ENCODE measurements around the gene SLC1A2. TPM values are rescaled to one million over a fixed set of nuclear protein-coding genes. Genes with fewer than 3 reads are reported as not detected.

SLC1A2 gene
- total and polyA plus RNA-seq, 2 experiments from 2014 or later, result 0.70 to 2.8 TPM

DNA sequence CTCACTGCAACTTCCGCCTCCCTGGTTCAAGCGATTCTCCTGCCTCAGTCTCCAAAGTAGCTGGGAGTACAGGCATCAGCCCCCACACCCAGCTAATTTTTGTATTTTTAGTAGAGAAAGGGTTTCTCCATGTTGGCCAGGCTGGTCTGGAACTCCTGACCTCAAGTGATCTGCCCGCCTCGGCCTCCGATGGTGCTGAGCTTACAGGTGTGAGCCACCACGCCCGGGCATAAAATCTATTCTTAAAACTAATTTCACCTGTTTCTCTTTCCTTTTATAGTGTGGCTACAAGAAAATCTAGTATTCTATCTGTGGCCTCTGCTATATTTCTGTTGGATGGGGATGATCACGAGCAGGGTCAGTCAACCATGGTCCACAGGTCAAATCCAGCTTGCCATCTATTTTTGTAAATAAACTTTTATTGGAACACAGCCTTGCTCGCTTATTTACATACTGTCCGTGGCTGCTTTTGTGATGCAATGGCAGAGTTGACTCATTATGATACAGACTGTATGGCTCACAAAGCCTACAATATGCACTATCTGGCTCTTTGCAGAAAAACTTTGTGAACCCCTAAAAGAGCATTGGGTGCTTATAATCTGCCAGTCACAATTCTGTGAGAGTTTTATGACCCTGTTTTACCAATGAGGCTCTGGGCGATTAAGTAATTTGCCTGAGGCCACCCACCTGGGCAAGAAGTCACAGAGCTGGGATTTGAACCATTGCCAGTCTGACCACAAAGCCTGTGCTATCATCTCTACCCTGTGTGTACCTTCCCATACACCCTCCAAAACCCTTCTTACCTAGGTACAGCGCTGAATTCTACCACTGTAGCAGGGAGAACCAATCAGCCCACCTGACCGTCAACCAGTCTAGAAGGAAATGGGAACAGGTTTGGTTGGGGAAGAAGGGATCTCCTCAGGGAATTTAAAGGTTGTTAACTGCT lies 28.3 kb downstream of the SLC1A2 start (continued):
- TF ChIP-seq, protein P1, sequence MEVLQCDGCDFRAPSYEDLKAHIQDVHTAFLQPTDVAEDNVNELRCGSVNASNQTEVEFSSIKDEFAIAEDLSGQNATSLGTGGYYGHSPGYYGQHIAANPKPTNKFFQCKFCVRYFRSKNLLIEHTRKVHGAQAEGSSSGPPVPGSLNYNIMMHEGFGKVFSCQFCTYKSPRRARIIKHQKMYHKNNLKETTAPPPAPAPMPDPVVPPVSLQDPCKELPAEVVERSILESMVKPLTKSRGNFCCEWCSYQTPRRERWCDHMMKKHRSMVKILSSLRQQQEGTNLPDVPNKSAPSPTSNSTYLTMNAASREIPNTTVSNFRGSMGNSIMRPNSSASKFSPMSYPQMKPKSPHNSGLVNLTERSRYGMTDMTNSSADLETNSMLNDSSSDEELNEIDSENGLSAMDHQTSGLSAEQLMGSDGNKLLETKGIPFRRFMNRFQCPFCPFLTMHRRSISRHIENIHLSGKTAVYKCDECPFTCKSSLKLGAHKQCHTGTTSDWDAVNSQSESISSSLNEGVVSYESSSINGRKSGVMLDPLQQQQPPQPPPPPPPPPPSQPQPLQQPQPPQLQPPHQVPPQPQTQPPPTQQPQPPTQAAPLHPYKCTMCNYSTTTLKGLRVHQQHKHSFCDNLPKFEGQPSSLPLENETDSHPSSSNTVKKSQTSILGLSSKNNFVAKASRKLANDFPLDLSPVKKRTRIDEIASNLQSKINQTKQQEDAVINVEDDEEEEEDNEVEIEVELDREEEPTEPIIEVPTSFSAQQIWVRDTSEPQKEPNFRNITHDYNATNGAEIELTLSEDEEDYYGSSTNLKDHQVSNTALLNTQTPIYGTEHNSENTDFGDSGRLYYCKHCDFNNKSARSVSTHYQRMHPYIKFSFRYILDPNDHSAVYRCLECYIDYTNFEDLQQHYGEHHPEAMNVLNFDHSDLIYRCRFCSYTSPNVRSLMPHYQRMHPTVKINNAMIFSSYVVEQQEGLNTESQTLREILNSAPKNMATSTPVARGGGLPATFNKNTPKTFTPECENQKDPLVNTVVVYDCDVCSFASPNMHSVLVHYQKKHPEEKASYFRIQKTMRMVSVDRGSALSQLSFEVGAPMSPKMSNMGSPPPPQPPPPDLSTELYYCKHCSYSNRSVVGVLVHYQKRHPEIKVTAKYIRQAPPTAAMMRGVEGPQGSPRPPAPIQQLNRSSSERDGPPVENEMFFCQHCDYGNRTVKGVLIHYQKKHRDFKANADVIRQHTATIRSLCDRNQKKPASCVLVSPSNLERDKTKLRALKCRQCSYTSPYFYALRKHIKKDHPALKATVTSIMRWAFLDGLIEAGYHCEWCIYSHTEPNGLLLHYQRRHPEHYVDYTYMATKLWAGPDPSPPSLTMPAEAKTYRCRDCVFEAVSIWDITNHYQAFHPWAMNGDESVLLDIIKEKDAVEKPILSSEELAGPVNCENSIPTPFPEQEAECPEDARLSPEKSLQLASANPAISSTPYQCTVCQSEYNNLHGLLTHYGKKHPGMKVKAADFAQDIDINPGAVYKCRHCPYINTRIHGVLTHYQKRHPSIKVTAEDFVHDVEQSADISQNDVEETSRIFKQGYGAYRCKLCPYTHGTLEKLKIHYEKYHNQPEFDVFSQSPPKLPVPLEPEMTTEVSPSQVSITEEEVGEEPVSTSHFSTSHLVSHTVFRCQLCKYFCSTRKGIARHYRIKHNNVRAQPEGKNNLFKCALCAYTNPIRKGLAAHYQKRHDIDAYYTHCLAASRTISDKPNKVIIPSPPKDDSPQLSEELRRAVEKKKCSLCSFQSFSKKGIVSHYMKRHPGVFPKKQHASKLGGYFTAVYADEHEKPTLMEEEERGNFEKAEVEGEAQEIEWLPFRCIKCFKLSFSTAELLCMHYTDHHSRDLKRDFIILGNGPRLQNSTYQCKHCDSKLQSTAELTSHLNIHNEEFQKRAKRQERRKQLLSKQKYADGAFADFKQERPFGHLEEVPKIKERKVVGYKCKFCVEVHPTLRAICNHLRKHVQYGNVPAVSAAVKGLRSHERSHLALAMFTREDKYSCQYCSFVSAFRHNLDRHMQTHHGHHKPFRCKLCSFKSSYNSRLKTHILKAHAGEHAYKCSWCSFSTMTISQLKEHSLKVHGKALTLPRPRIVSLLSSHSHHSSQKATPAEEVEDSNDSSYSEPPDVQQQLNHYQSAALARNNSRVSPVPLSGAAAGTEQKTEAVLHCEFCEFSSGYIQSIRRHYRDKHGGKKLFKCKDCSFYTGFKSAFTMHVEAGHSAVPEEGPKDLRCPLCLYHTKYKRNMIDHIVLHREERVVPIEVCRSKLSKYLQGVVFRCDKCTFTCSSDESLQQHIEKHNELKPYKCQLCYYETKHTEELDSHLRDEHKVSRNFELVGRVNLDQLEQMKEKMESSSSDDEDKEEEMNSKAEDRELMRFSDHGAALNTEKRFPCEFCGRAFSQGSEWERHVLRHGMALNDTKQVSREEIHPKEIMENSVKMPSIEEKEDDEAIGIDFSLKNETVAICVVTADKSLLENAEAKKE (CRISPR knock-in tag; IDR thresholded peaks at IDR 0.05), result no peak
- TF ChIP-seq, protein P2, sequence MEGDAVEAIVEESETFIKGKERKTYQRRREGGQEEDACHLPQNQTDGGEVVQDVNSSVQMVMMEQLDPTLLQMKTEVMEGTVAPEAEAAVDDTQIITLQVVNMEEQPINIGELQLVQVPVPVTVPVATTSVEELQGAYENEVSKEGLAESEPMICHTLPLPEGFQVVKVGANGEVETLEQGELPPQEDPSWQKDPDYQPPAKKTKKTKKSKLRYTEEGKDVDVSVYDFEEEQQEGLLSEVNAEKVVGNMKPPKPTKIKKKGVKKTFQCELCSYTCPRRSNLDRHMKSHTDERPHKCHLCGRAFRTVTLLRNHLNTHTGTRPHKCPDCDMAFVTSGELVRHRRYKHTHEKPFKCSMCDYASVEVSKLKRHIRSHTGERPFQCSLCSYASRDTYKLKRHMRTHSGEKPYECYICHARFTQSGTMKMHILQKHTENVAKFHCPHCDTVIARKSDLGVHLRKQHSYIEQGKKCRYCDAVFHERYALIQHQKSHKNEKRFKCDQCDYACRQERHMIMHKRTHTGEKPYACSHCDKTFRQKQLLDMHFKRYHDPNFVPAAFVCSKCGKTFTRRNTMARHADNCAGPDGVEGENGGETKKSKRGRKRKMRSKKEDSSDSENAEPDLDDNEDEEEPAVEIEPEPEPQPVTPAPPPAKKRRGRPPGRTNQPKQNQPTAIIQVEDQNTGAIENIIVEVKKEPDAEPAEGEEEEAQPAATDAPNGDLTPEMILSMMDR (conservative IDR thresholded peaks at IDR 0.05; ENCODE audit: low read depth in 2 of 2), result no peak

DNA sequence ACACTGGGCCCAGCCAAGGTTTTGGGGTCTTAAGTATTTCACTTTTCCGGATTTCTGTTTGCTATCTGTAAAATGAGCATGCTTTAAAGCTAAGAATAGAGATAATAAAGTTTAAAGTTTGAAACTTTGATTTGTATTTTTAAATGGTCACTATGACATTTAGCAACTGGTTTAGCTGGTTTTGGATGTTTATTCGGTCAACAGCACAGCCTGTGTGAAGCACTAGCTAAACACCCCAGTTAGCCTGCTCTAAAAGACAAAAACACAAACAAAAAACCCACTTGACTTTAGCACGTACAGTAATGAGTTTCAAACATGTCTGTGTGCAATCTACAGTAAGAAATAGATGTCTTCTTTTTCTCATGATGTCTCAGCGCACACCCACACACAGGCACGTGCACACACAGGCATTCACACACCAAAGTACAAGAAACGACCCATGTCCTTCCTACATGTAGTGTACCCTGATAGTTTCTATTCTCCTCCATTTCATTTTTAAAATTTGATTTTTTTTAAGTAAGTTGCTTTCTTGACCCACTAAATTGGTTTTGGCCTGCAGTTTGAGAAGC lies 29.4 kb downstream of the SLC1A2 start:
- ATAC-seq, result no peak
- Mint-ChIP-seq H3K36me3 (ENCODE audit: low read depth) (no peaks in the 10 kb centered on the region), H3K27ac (no peak overlapping the region), H3K9me3 (no peaks in the 10 kb centered on the region), H3K27me3 (ENCODE audit: insufficient read depth, low read depth, poor library complexity) (peaks cover 5% of the 10 kb centered on the region), H3K4me3 (no peak overlapping the region), H3K4me1 (peaks cover 6% of the 10 kb centered on the region; the same call in 2 of the 3 replicates)
- Histone ChIP-seq H3K4me1 (ENCODE audit: insufficient read depth) (no peaks in the 10 kb centered on the region), H3K36me3 (ENCODE audit: insufficient read depth) (no peaks in the 10 kb centered on the region), H3K9me2 (ENCODE audit: insufficient read depth) (no peaks in the 10 kb centered on the region), H3K4me3 (no peak overlapping the region), H4K20me1 (replicated peaks; ENCODE audit: insufficient read depth) (no peaks in the 10 kb centered on the region), H3K27me3 (ENCODE audit: insufficient read depth) (no peaks in the 10 kb centered on the region), H3K79me2 (replicated peaks; ENCODE audit: insufficient read depth) (no peaks in the 10 kb centered on the region), H3K27ac (ENCODE audit: low read depth) (no peak overlapping the region), H3F3A (replicated peaks; ENCODE audit: low read depth) (no peaks in the 10 kb centered on the region), H3K4me2 (no peak overlapping the region), H2AFZ (no peak overlapping the region)
- TF ChIP-seq EZH2 (IDR thresholded peaks at IDR 0.05; ENCODE audit: low read depth, unreplicated experiment), result no peak
- TF ChIP-seq NANOG (IDR thresholded peaks at IDR 0.05; ENCODE audit: borderline replicate concordance), result no peak
- TF ChIP-seq POLR2AphosphoS5 (IDR thresholded peaks at IDR 0.05; ENCODE audit: low read depth), result no peak
- no peak for TF ChIP-seq ZNF114 (CRISPR knock-in tag; IDR thresholded peaks at IDR 0.05)
- no peak for TF ChIP-seq CREB1 (CRISPR knock-in tag; IDR thresholded peaks at IDR 0.05; ENCODE audit: low read depth)
- no peak for TF ChIP-seq STAT1 (IDR thresholded peaks at IDR 0.05; ENCODE audit: unreplicated experiment)
- DNase-seq (ENCODE audit: low spot score), result no peak

Data from GM23338 (cell line).